Measurements from ENCODE around the gene UBR1. TPM values are rescaled to one million over a fixed set of nuclear protein-coding genes. Genes with fewer than 3 reads are reported as not detected.

The UBR1 gene
- total RNA-seq, 1 donor from 2014 or later = 22.3 TPM

DNA sequence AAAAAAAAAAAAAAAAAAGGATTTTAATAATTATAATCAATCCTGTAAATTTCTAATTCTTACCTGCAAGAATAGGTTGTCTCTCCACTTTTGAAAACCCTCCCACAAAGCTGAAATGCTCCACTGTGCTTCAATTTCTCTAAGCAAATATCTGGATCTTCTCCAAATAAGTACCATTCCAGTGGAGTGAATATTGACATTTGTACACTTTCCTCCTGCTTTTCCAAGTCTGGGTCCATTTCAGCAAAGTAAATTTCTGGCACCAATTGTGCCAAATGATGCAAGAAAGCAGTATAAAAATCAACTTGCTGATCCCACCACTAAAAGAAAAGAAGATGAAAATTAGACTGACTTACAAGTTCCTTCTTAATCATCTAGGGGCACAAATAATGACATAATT, 19.9 kb downstream of the UBR1 start:
- TF ChIP-seq, protein P1, sequence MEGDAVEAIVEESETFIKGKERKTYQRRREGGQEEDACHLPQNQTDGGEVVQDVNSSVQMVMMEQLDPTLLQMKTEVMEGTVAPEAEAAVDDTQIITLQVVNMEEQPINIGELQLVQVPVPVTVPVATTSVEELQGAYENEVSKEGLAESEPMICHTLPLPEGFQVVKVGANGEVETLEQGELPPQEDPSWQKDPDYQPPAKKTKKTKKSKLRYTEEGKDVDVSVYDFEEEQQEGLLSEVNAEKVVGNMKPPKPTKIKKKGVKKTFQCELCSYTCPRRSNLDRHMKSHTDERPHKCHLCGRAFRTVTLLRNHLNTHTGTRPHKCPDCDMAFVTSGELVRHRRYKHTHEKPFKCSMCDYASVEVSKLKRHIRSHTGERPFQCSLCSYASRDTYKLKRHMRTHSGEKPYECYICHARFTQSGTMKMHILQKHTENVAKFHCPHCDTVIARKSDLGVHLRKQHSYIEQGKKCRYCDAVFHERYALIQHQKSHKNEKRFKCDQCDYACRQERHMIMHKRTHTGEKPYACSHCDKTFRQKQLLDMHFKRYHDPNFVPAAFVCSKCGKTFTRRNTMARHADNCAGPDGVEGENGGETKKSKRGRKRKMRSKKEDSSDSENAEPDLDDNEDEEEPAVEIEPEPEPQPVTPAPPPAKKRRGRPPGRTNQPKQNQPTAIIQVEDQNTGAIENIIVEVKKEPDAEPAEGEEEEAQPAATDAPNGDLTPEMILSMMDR (IDR thresholded peaks at IDR 0.05) = no peak
- Mint-ChIP-seq H3K4me3 (ENCODE audit: unreplicated experiment) (no peak overlapping the region), H3K27me3 (ENCODE audit: low read depth) (no peaks in the 10 kb centered on the region), H3K9me3 (ENCODE audit: low read depth) (no peaks in the 10 kb centered on the region), H3K4me1 (ENCODE audit: low read depth) (peaks cover 18% of the 10 kb centered on the region), H3K27ac (ENCODE audit: unreplicated experiment) (peak overlapping the region; percentile 24), H3K36me3 (ENCODE audit: low read depth) (peaks cover 15% of the 10 kb centered on the region)
- DNase-seq (ENCODE audit: low spot score) = no peak

DNA sequence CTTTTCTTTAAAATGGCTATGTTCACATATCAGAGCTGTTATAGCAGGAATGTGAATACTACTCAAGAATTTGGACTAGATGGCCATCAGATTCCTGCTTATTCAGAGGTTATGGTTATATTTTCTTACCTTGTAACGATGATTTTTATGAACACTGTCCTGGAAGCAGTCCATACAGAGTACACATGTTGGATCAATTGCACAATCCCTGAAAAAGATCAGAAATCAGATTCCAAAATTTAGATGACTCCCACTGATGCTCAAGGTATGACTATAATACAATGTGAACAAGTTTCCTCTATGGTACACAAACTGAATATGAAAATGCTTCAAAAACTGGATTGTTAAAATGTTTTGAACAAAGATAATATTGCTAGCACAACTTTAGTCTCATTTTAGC, 23.3 kb downstream of the UBR1 start:
- Mint-ChIP-seq H3K4me3 (ENCODE audit: unreplicated experiment) (no peak overlapping the region), H3K27ac (ENCODE audit: unreplicated experiment) (no peak overlapping the region), H3K36me3 (ENCODE audit: low read depth) (peaks cover 20% of the 10 kb centered on the region), H3K4me1 (ENCODE audit: low read depth) (peaks cover 15% of the 10 kb centered on the region), H3K27me3 (ENCODE audit: low read depth) (no peaks in the 10 kb centered on the region), H3K9me3 (ENCODE audit: low read depth) (no peaks in the 10 kb centered on the region)
- TF ChIP-seq, protein P1 (IDR thresholded peaks at IDR 0.05) = no peak
- DNase-seq (ENCODE audit: low spot score) = no peak

DNA sequence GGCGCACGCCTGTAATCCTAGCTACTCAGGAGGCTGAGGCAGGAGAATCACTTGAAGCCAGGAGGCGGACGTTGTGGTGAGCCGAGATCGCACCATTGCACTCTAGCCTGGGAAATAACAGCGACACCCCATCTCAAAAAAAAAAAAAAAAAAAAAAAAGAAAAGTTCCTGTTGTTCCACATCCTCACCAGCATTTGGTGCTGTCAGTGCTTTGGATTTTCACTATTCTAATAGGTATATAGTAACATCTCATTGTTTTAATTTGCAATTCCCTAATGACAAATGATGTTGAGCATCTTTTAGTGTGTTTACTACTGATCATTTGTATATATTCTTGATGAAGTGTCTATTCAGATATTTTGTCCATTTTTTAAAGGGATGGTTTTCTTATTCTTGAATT, 24.6 kb downstream of the UBR1 start:
- no peak for DNase-seq (ENCODE audit: low spot score)
- Mint-ChIP-seq H3K9me3 (ENCODE audit: low read depth) (no peaks in the 10 kb centered on the region), H3K27ac (ENCODE audit: unreplicated experiment) (no peak overlapping the region), H3K4me1 (ENCODE audit: low read depth) (peaks cover 8% of the 10 kb centered on the region), H3K4me3 (ENCODE audit: unreplicated experiment) (no peak overlapping the region), H3K36me3 (ENCODE audit: low read depth) (peaks cover 18% of the 10 kb centered on the region), H3K27me3 (ENCODE audit: low read depth) (no peaks in the 10 kb centered on the region)
- TF ChIP-seq, protein P1 (IDR thresholded peaks at IDR 0.05) = peak; percentile 27

DNA sequence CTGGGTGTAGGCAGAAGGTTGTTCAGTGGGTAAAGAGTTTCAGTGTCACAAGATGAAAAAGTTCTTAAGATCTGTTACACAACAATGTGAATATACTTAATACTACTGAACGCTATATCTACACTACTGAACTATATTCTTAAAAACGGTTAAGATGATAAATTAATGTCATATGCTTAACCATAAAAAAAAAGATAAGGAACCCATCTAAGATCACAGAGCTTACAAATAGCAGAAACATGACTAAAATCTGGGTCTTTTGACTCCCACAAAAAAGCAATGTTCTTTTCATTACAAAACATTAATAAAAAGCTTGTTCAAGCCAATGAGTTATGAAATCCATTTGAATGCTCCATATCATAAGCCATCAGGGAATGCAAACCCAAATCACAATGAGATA, 34.4 kb downstream of the UBR1 start:
- Mint-ChIP-seq H3K27ac (ENCODE audit: unreplicated experiment) (no peak overlapping the region), H3K4me3 (ENCODE audit: unreplicated experiment) (no peak overlapping the region), H3K27me3 (ENCODE audit: low read depth) (no peaks in the 10 kb centered on the region), H3K4me1 (ENCODE audit: low read depth) (no peaks in the 10 kb centered on the region), H3K9me3 (ENCODE audit: low read depth) (no peaks in the 10 kb centered on the region), H3K36me3 (ENCODE audit: low read depth) (peaks cover 29% of the 10 kb centered on the region)
- TF ChIP-seq, protein P1 (IDR thresholded peaks at IDR 0.05) = no peak
- DNase-seq (ENCODE audit: low spot score) = no peak

DNA sequence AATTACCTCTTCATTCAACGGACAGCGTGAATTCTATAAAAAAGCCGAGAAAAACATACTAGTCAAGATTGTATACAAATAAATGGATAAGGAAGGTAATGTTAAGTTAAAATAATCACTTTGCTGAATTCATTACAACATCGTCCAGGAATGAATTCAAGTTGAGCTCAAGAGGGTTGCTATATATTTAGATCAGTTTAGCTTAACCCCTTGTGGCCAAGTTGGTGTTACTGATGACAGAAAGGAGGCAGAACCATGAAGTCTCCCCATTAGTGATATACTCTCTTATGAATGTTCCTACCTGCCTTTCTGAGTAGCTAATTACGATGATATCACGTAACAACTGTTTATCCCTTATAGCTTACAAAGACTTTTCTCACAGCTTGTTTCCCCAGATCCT, 34.9 kb downstream of the UBR1 start:
- TF ChIP-seq, protein P1 (IDR thresholded peaks at IDR 0.05) = no peak
- Mint-ChIP-seq H3K9me3 (ENCODE audit: low read depth) (no peaks in the 10 kb centered on the region), H3K36me3 (ENCODE audit: low read depth) (peaks cover 33% of the 10 kb centered on the region), H3K27ac (ENCODE audit: unreplicated experiment) (no peak overlapping the region), H3K4me3 (ENCODE audit: unreplicated experiment) (no peak overlapping the region), H3K27me3 (ENCODE audit: low read depth) (no peaks in the 10 kb centered on the region), H3K4me1 (ENCODE audit: low read depth) (no peaks in the 10 kb centered on the region)
- no peak for DNase-seq (ENCODE audit: low spot score)
